ENCODE results near the gene GRIK2.

DNA sequence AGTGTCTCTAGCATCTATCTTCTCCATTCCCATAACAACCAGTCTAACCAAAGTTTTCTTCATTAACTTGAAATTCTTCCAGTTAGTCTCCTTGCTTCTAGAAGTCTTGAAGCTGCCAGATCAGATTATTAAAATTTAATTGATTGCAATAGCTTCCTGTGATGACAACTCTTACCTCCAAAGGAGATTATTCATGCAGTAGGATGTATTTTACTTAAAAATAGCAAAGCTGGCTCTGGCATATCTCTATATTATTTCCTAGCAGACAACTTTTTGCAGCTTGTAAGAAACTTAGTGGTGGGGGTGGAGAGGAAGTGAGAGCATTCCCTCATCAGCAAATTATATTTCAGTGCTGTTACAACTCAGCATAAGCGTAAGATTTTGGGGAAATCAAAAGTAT lies 290.4 kb downstream of the GRIK2 start:
- TF ChIP-seq, protein P1, sequence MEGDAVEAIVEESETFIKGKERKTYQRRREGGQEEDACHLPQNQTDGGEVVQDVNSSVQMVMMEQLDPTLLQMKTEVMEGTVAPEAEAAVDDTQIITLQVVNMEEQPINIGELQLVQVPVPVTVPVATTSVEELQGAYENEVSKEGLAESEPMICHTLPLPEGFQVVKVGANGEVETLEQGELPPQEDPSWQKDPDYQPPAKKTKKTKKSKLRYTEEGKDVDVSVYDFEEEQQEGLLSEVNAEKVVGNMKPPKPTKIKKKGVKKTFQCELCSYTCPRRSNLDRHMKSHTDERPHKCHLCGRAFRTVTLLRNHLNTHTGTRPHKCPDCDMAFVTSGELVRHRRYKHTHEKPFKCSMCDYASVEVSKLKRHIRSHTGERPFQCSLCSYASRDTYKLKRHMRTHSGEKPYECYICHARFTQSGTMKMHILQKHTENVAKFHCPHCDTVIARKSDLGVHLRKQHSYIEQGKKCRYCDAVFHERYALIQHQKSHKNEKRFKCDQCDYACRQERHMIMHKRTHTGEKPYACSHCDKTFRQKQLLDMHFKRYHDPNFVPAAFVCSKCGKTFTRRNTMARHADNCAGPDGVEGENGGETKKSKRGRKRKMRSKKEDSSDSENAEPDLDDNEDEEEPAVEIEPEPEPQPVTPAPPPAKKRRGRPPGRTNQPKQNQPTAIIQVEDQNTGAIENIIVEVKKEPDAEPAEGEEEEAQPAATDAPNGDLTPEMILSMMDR (IDR thresholded peaks at IDR 0.05), result no peak
- TF ChIP-seq POLR2A (IDR thresholded peaks at IDR 0.05), result no peak
